Measurements from ENCODE around the gene ZNF555. TPM values are rescaled to one million over a fixed set of nuclear protein-coding genes. Genes with fewer than 3 reads are reported as not detected.
A peak's percentile ranks its signal among the peaks of the same experiment; 100 is the strongest.

Gene ZNF555
- total RNA-seq, 6 donors from 2014 or later, result 3.3 to 7.5 (median 5.8) TPM

GRCh38 chr19:2841855-2842574 is 740 bp downstream of the ZNF555 start:
- H3K9me3 ChIP-seq, result peaks cover 0 to 22% (median 8%) of the 10 kb centered on the region in 4 donors
- H3K27ac ChIP-seq, result peak overlapping the region; percentile 88 to 96 (median 90)
- ATAC-seq (ENCODE audit: low FRiP score in 2 of 2) (no peak), DNase-seq (peak in 1 of 2 donors; percentile 89)
- H3K4me3 ChIP-seq, result peak overlapping the region; percentile 81 to 99 (median 94)
- no peak for TF ChIP-seq EP300 (IDR thresholded peaks at IDR 0.05)
- no peak for TF ChIP-seq POLR2A (IDR thresholded peaks at IDR 0.05)
- TF ChIP-seq CTCF (IDR thresholded peaks at IDR 0.05), result no peak
- TF ChIP-seq POLR2AphosphoS5 (IDR thresholded peaks at IDR 0.05), result no peak
- peaks cover 0 to 8% (median 0%) of the 10 kb centered on the region in 4 donors for H3K36me3 ChIP-seq
- whole genome bisulfite sequencing, 2 donors, result 7 to 17% methylated on average over 15 to 34 of the region's 62 CpGs
- H3K27me3 ChIP-seq, result no peaks in the 10 kb centered on the region
- peaks cover 12 to 18% (median 14%) of the 10 kb centered on the region in 4 donors for H3K4me1 ChIP-seq

GRCh38 chr19:2845107-2845506 is 3.8 kb downstream of the ZNF555 start:
- Histone ChIP-seq H3K27ac (no peak overlapping the region), H3K36me3 (peaks cover 0 to 10% (median 0%) of the 10 kb centered on the region in 4 donors), H3K4me1 (peaks cover 12 to 18% (median 14%) of the 10 kb centered on the region in 4 donors), H3K9me3 (peaks cover 5 to 25% (median 8%) of the 10 kb centered on the region in 4 donors), H3K27me3 (no peaks in the 10 kb centered on the region), H3K4me3 (no peak overlapping the region)
- TF ChIP-seq EP300 (IDR thresholded peaks at IDR 0.05) (no peak), CTCF (IDR thresholded peaks at IDR 0.05) (no peak), POLR2A (IDR thresholded peaks at IDR 0.05) (no peak), POLR2AphosphoS5 (IDR thresholded peaks at IDR 0.05) (no peak)
- 93% methylated on average over 2 of the region's 2 CpGs for WGBS, 2 donors
- no peak for ATAC-seq (ENCODE audit: low FRiP score in 2 of 2)
- DNase-seq, result no peak

GRCh38 chr19:2846180-2846894 is 5.1 kb downstream of the ZNF555 start:
- peaks cover 9 to 12% (median 11%) of the 10 kb centered on the region in 4 donors for H3K4me1 ChIP-seq
- H3K27me3 ChIP-seq, result no peaks in the 10 kb centered on the region
- peaks cover 2 to 22% (median 9%) of the 10 kb centered on the region in 4 donors for H3K36me3 ChIP-seq
- H3K4me3 ChIP-seq, result no peak overlapping the region
- ATAC-seq (ENCODE audit: low FRiP score in 2 of 2) (no peak), DNase-seq (no peak)
- 86 to 88% methylated on average over 9 to 13 of the region's 13 CpGs for WGBS, 2 donors
- no peak overlapping the region for H3K27ac ChIP-seq
- no peak for TF ChIP-seq EP300 (IDR thresholded peaks at IDR 0.05)
- TF ChIP-seq POLR2A (IDR thresholded peaks at IDR 0.05), result no peak
- TF ChIP-seq CTCF (IDR thresholded peaks at IDR 0.05), result no peak
- no peak for TF ChIP-seq POLR2AphosphoS5 (IDR thresholded peaks at IDR 0.05)
- H3K9me3 ChIP-seq, result peaks cover 16 to 37% (median 18%) of the 10 kb centered on the region in 4 donors

- peaks cover 26 to 49% (median 29%) of the 10 kb centered on the region in 4 donors for H3K9me3 ChIP-seq
- H3K4me1 ChIP-seq, result peaks cover 3 to 6% (median 4%) of the 10 kb centered on the region in 4 donors
- H3K27ac ChIP-seq, result no peak overlapping the region
- ATAC-seq (ENCODE audit: low FRiP score in 2 of 2) (no peak), DNase-seq (no peak)
- H3K36me3 ChIP-seq, result peaks cover 14 to 34% (median 21%) of the 10 kb centered on the region in 4 donors
- 91 to 93% methylated on average over 3 of the region's 3 CpGs for WGBS, 2 donors
- no peak overlapping the region for H3K4me3 ChIP-seq
- no peak for TF ChIP-seq POLR2AphosphoS5 (IDR thresholded peaks at IDR 0.05)
- TF ChIP-seq POLR2A (IDR thresholded peaks at IDR 0.05), result no peak
- TF ChIP-seq CTCF (IDR thresholded peaks at IDR 0.05), result no peak
- no peak for TF ChIP-seq EP300 (IDR thresholded peaks at IDR 0.05)
- H3K27me3 ChIP-seq, result no peaks in the 10 kb centered on the region
Observed at GRCh38 chr19:2847507-2847906, 6.2 kb downstream of the ZNF555 start.

Data from upper lobe of left lung (tissue), 6 donors.